OCI-LY3 (cell line): ENCODE measurements around the gene TMEM121B.

Experiments used
- EZH2phosphoT487 ChIP-seq: fragments of 200-600 bp; shearing (Covaris generic); IDR thresholded peaks from 2 replicates; pipeline ENCODE4 v1.6.1; 2018; ENCODE audit warnings: antibody characterized with exemption, mixed run types, low read depth
- TF ChIP-seq, protein P1 (sequence below): fragments of 200-600, 300-600 bp; sonication (generic); IDR thresholded peaks from 2 replicates; pipeline ENCODE4 v1.5.1; 2014; ENCODE audit warnings: antibody characterized with exemption, low read length, low read depth

DNA sequence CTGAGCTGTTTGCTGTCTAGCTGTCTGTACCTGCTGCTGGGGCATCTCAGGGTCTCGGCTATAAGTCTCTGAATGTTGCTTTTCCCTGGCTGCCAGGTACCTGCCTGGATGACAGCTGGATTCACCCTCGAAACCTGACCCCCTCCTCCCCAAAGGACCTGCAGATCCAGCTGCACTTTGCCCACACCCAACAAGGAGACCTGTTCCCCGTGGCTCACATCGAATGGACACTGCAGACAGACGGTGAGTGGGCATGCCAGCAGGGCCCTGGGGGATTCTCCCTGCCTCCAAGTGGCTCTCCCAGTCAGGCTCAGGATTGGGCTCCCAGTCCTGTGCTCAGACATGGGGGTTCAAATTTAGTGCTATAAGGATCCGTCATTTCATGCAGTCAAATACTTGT is 23.5 kb downstream of the TMEM121B start:
- TF ChIP-seq, protein P1, sequence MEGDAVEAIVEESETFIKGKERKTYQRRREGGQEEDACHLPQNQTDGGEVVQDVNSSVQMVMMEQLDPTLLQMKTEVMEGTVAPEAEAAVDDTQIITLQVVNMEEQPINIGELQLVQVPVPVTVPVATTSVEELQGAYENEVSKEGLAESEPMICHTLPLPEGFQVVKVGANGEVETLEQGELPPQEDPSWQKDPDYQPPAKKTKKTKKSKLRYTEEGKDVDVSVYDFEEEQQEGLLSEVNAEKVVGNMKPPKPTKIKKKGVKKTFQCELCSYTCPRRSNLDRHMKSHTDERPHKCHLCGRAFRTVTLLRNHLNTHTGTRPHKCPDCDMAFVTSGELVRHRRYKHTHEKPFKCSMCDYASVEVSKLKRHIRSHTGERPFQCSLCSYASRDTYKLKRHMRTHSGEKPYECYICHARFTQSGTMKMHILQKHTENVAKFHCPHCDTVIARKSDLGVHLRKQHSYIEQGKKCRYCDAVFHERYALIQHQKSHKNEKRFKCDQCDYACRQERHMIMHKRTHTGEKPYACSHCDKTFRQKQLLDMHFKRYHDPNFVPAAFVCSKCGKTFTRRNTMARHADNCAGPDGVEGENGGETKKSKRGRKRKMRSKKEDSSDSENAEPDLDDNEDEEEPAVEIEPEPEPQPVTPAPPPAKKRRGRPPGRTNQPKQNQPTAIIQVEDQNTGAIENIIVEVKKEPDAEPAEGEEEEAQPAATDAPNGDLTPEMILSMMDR = no peak
- TF ChIP-seq EZH2phosphoT487 = no peak
